NCI-H82 (cell line): ENCODE results near the gene PHAF1.

ENCODE experiments used
- DNase-seq: peaks from one replicate; lab custom pipeline; 2025; lab: John Stamatoyannopoulos, UW

The PHAF1 gene

DNA sequence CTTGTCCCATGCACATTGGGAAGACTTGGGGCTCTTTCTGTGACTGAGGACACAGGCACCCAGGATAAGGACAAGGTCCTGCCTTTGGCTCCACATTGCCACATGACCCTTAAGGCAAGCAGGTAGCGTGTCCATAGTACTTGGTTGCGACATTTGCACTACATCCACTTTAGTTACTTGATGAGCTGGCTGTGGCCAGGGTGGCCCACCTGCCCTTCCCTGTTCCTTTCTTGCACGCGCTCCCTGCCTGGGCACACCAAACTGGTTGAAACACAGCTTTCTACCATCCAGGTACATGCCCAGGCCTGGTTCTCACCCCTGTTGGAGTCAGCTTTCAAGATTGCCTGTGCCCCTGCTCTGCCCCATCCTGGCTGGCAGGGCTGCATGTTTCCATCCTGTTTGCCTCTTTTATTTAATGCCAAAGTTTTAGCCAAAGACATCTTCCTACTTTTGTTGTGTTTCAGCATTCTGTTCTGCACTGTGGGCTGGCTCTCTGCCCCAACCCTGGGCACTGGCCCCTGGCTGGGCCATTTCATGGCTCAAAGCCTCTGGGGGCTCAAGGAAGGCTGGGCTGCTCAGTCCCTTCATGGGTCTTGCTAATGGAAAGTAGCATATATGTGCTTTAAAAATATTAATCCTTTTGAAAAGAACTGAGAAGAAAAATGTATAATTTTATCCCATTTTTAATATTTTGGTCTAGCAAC lies 37.8 kb downstream of the PHAF1 start:
- no peak for DNase-seq

DNA sequence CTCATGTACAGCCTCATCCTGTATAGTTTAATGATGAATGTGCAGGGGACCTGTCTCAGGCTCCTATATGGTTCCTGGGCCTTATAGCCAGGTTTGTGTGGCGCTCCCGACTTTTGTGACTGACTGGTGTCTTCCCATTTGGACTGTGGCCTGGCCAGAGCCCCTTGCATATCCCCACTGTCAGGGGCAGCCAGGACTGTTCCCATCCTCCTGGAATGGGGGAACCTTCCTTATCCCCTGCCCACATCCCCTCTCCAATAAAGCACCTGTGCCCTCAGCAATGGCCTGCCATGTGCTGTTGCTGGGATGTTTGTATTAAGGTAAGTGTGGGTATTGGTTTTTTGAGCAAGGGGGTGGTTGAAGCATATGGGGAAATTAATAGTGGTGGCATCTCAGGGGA lies 38.5 kb downstream of the PHAF1 start:
- DNase-seq: no peak

DNA sequence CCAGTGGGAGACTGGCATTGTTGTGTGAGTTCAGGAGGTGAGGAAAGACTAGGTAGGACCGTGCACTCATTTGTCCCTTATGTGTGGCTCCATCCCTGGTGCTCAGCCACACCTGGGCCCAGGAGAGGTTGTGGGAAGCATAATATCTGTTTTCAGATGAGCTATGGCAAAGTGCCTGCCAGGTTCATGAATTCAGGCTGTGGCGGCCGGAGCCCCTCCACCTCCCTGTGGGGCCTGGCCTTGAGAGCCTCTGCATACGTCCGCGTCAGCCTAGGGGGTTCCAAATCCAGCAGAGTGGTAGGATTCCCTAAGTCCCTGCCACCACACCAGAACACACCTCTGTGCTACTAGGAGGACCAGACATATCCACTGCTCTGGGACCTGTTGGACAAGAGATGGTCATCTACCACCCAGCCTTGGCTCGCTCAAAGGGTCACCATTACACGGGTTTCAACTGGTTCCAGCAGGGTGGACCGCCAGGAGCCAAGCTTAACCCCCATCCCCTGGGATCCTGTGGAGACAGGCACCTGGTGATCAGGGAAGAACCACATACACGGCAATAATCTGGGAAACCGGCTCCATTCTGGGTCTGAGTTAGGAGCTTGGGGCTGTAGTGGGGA lies 39.0 kb downstream of the PHAF1 start:
- no peak for DNase-seq

DNA sequence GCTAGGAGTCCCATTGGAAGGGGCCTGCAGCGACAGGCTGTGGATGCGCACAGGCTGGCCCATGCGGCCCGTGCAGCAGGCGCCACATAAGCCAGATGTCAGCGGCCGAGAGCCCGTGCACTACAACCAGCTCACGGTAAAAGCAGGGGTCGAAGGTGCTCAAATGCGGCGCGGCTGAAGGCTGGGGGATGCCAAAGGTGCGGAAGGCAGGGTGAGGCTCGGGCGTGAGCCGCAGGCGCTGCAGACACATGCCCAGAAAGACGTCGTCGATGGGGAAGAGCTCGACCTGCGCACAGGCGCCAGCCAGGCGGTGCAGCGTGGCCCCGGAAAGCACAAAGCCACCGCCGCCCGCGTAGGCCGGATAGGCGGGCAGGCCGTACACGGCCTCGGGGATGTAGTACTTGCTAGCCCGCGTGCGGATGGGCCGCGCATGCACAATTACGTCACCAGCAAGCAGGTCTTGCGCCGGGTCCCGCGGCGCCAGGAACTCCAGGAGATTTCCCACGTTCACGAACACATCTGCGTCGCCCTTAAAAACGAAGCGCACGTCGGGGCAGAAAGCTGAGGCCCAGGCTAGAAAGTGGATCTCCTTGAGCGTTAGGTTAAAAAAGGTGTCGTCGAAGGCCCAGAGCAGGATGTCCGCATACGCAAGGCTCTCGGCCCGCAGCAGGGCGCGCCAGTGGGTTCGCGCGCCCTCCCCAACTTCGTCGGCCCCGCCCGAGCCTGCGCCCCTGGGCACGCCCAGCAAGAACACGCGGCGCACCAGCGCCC lies 39.7 kb downstream of the PHAF1 start:
- no peak for DNase-seq

DNA sequence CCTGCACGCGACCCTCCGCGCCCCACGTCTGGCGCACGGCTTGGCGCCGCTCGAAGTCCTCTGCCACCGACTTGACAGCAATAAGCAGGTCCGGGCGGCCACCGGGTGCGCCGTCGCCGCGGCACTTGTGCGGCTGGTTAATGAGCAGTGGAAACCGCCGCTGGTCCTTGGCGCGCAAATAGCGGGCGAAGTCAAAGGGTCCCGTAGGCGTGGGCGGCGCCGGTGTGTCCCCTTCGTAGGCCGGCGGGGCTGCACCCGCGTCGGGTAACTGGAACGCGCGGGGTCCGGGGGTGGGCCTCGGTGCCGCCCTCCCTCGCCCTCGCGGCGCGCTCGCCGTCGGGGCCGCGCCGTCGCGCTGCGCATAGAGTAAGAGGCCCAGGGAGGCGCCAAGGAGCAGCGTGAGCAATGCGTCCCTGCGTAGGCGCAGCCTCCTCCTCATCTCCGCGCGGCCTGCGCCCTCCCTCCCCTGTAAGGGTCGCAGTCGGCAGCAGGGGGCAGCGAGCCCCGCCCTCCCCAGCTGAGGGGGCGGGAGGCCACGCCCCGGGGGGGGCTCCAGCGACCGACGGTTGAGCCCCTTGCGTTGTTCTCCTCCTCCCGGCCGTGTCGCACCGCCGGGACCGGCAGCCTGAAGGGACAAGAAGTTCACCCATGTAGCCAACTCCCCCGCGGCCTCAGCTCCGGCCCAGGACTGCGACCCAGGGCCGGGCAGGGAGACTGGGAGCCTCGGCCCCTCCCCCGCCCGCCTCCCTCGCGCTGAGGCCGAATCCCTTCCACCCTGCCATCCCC lies 40.5 kb downstream of the PHAF1 start:
- peak; percentile 81 for DNase-seq

DNA sequence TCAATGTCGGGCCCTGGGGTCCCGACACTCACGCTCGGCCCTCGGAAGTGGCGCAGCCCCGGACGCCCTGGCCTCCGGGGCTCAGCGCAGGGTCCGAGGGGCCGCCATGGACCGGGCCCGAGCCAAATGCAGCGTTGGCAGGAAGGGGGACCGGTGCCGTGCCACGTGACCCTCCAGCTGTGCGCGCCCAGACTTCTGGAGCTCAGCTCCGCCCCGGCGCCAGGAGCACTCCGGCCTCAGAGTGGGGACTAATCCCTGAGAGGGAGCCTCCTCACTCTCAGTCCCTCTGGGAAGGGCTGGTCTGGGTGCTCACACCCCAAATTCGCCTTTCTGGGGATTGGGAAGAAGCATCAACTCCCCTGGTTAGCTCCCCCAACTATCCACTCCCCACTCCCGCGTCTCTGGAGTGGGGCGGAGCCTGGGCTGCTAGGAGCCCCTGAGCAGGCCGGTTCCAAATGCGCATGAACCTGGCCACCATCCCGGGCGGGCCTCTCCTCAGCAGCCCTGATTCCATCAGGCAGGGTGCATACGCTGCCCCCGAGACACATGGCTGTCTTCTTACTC lies 41.2 kb downstream of the PHAF1 start, which contains the start of gene B3GNT9:
Gene B3GNT9, minus strand, starts transcription at position 166 of the 564 bp plus-strand sequence. CDS start 513 bp downstream, outside the sequence.
- peak; percentile 69 for DNase-seq

DNA sequence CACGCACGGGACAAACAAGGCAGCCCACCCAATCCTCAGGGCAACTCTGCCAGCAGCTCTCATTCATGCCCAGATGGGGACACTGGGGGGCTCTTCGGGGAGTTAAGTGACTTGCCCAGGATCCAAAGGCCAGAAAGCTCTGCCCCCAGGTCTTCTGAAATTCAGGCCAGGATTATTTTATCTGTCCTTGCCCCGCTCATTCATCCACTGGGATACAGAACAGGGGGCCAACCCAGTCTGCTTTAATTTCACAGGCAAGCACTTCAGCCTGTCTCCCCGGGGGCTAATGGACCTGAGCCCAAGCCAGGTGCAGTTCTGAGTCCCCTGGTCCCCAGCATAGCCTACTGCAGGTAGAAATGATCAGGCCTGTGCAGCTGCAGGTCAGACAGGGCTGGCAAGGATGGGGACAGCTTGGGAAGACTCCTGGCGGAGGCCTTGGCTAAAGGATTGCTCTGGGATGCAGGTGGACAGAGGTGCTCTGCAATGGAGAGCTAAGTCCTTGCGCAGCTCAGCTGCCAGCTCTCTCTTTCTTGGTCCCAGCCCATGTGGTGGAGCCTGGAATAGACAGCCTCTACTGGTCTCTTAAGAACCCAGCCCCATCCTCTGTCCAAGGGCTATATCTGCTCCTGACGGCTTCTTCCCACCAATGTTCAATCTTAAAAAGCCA lies 41.8 kb downstream of the PHAF1 start:
- DNase-seq: peak; percentile 27

DNA sequence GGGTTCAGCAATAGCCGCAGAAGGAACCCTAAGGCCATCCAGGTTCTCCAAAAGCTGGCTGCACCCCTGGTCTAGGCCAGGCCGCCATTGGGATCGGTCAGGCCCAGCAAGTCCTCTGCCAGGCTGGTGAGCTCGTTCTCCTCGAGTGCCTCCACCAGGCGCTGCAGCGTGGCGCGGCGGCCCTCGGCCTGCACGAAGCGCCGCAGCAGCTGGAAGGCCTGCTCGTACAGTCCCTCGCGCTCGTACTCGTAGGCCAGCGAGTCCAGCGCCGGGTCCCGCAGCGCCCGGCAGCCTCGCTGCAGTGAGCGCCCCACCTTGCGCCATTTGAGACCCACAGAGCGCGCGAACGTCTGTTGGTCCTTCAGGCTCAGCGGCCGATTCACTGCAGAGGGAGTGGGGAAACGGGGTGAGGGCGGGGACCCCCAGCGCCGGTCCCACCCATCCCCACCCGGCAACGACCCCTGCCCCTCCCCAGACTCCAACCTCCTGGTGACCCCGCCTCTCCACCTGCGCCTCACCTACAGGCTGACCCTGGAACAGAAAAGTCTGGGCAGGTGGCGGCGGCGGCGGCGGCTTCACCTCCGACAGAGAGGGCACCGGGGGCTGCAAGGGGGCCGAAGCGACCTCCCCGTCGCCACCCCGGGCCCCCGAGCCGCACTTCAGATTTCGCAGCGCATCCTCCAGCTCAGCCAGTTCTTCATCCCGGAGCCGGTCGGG lies 45.0 kb downstream of the PHAF1 start:
- no peak for DNase-seq

DNA sequence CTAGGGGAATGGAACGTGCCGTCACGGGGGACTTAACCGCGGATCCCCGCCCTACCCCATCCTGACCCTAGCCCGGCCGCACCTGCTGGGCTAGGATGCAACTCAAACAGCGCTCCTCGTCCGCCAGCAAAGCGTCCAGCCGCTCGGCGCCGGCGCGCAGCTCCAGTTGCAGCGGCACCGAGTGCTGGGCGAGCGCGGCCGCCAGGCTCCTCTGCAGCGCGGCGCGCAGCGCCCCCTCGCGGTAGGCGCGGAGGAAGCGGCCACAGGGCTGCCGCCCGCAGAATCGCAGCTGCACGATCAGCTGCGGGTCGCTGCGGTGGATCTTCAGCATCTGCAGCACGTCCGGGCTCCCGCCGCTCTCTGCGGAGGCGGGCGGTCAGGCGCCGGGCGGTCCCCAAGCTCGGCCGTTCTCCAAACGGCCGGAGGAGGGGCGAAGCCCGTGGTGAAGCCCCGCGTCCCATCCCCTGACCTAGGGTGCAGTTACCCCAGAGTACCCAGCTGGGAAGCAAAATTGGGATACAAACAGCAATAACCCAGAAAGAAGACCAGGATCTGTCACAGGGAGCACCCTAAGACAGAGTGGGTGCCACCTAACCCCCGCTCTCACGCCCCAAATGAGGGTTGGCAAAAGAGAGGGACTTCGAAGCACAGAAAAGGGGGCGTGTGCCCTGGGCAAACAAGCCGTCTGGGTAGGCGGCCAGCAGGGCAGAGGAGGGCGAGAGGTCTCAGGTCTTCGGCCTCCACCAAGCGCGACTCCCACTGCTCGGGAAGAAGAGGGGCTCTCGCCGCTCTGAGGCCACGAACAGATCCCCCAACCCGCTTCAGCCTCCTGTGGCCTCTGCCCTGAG lies 45.8 kb downstream of the PHAF1 start:
- peak; percentile 78 for DNase-seq

DNA sequence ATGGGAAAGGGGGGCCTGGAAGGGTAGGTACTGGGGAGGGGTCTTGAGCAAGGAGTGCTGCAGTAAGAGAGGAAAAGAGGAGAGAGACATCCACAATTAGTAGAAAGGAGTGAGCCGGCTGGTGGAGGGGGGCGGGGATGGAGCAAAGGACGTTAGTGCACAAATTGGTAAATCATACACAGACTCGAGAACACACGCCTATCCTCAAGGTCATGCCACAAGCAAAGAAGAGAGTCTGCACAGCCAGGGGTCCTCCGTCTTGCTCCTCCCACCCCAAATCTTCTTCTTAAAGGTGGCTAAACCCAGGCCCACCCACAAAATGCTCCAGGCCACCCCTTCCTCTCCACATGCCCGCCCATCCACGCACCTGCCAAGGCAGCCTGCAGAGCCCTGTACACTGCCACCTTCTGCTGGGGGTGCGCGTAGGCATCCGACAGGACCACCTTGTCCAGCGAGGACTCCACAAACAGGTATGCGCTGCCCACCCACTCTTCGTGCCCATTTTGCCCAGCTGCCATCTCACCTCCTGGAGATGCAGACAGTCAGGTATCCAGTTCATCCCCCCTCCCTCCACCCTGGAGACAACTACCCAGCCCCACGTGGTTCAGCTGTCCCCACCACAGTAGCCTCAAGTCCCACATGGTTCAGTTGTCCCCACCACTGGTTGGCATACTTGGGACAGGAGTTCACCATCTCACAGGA lies 46.6 kb downstream of the PHAF1 start:
- no peak for DNase-seq

DNA sequence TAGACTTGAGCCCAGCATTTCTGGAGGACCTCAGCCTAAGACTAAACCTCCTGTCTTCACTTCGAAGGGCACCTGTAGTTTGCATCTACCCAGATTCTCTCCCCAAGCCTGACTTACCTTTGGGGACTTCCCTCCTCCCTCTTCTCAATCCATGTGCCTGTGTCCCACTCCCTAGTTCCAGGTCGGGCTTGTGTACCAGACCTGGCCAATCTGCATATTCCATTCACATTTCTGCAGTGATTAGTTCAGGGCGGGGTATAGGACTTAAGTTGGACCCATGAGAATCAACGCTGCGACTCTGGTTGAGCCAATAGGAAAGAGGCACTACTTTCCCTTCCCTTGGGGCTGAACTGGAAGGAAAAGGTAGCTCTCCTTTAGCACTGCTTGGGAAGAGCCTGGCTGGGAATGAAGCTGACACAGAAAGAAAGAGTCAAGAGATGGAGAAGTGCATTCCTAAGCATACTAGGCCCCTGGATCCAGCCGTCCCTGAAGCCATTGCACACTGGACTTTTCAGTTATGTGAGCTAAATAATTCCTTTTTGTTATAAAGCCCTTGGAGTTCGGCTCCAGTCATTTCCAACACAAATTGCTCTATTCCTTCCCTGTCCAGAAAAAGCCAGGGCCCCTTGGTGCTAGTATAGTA lies 47.5 kb downstream of the PHAF1 start:
- no peak for DNase-seq

DNA sequence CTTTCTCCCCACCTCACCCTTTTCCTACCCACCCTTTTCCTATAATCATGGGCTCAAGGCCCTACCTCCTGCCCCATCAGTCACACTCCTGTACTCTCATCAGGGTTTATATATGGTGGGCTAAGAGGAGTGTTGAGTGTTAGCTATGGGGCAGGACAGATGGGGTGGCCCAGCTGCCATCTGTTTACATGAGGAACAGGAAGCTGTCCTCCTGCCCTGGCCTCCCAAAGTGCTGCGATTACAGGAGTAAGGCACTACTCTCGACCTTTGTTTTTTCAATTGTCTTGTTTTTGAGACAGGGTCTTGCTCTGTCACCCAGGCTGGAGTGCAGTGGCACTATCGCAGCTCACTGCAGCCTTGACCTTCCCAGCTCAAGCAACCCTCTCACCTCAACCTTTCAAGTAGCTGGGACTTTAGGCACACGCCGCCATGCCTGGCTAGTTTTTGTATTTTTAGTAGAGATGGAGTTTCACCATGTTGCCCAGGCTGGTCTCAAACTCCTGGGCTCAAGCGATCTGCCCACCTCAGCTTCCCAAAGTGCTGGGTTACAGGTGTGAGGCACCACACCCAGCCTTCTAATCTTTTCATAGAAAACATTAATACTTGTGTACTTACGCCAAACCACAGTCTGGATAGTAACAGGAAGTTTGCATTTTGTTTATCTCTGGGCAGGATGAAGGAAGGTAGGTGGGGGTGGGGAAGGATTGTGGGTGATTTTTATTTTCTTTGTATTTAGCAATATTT lies 48.3 kb downstream of the PHAF1 start:
- peak; percentile 65 for DNase-seq

DNA sequence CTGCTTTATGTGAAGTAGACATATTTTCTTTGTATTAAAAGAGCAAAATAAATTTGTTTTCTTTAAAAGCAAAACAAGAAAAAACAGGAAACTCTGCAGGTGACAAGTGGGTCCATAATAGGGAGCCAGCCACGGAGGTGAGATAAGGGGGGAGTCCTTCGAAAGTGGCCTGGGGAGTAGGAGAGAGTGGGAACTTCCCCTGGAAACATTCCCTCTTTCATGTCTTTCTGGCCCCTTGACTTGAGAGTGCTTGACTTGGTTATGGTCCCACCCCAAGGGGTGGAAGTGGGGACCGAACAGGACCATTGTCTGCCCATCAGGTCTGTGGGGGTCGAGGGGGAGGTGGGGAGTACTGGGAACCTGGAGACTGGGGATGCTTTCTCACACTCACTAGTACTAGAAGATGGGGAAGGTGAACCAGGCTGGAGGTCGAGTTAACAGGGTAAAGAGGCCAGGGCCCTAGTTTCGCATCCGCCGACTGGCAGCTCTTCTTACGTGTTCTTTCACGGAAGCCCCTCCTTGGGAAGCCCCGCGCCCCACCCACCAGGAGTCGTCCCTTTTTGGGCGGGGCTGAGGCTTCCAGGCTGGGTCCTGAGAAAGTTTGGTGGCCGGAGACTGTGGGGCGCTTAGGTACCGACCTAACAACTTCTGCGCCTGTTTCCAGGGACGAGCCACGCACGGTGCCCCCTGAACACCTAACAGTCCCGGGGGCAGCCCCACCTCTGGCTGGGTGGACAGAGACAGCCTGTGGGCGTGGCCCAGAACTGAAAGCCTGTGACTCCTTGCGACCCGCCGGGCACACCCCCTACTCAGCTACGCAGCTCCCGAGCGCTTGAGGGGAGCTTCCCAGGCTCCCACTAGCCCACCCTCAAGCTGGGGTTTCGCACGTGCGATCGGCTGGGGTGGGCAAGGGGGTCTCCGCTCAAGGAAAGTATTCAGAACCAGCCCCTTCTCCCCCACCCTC lies 49.2 kb downstream of the PHAF1 start:
- DNase-seq: peak; percentile 63

DNA sequence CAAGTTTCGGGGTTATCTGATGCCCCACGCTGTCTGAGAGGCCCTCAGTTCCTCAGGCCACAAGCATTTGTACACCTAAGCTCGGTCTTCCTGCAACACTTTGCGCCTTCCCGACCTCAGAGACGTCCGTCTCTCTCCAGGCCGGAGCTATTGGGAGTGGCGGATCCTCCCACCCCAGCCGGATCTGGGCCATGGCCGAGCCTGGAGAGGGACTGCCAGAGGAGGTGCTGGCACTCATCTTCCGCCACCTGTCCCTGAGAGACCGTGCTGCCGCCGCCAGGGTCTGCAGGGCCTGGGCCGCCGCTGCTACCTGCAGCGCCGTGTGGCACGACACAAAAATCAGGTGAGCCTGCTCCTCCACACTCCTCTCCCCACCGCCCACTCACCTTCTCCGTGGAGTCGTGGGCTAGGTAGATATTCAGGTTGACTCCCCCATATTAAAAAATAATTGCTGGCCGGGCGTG lies 51.9 kb downstream of the PHAF1 start:
- no peak for DNase-seq

DNA sequence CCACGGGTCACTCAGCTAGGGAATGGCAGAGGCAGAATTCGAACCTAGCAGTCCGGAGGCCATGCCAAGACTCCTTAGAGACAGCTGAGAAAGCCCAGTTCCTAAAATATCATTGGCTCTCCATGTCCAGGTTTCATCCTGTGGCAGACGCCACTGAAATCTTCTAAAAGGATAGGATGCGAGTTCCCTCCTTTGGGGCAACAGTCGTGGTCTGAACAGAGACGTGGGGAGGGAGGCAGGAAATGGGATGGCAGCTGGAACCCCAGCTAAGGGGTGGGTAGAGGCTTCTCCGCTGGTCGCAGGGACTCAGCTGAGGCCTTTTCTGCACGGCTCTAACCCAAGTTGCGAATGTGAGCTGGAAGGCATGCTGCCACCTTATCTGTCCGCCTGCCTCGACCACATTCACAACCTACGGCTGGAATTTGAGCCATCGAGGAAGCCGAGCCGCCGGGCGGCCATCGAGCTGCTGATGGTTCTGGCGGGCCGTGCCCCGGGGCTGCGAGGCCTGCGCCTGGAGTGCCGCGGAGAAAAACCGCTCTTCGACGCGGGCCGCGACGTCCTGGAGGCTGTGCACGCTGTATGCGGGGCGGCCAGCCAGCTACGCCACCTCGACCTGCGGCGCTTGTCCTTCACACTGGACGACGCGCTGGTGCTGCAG lies 52.9 kb downstream of the PHAF1 start:
- DNase-seq: no peak
